A673 (cell line): ENCODE measurements around the gene WDR49. TPM values are rescaled to one million over a fixed set of nuclear protein-coding genes. Genes with fewer than 3 reads are reported as not detected.

Source experiments
- BruUV-seq: library from RNA; stranded (reverse); fragments of 400-500 nt; replicated peaks from 2 replicates; lab custom pipeline; 2021; lab: Mats Ljungman, UMichigan
- CTCF ChIA-PET: fragments of 300-600 bp; sonication (Branson Sonifier 250); formaldehyde crosslinking; loops from one replicate; lab custom pipeline; 2022; ENCODE audit warnings: antibody characterized with exemption; lab: Charles Lee
- POLR2A ChIA-PET: fragments of 300-600 bp; sonication (Branson Sonifier 250); formaldehyde crosslinking; loops from one replicate; lab custom pipeline; 2022; ENCODE audit warnings: antibody characterized with exemption; ENCODE audit not compliant: low non-redundant PET; lab: Charles Lee
- DNase-seq: peaks from one replicate; pipeline ENCODE4 v3.0.0-alpha.2; 2015; ENCODE audit warnings: low spot score
- H3K27ac ChIP-seq: fragments of 200-600 bp; sonication (generic); 2 replicates; pipeline ENCODE4 v1.5.1; 2016; ENCODE audit warnings: mixed run types, low read depth, mild to moderate bottlenecking, mixed read lengths, antibody characterized with exemption, low read length; ENCODE audit not compliant: poor library complexity, severe bottlenecking
- H3K27me3 ChIP-seq: fragments of 200-600 bp; sonication (generic); replicated peaks from 2 replicates; pipeline ENCODE4 v1.6.1; 2017; ENCODE audit warnings: mixed run types, low read depth, mild to moderate bottlenecking, mixed read lengths, antibody characterized with exemption, low read length; ENCODE audit not compliant: insufficient read depth, poor library complexity
- H3K36me3 ChIP-seq: fragments of 200-600 bp; sonication (generic); 2 replicates; pipeline ENCODE4 v1.6.1; 2016; ENCODE audit warnings: mixed run types, mild to moderate bottlenecking, mixed read lengths, antibody characterized with exemption, low read length; ENCODE audit not compliant: insufficient read depth, poor library complexity, severe bottlenecking
- H3K4me1 ChIP-seq: fragments of 200-600 bp; sonication (generic); 2 replicates; pipeline ENCODE4 v1.6.1; 2017; ENCODE audit warnings: mixed run types, mild to moderate bottlenecking, mixed read lengths, antibody characterized with exemption, low read length; ENCODE audit not compliant: insufficient read depth, poor library complexity, severe bottlenecking
- H3K4me3 ChIP-seq: fragments of 200-600 bp; sonication (generic); 2 replicates; pipeline ENCODE4 v1.5.1; 2016; ENCODE audit warnings: low read depth, mixed run types, mild to moderate bottlenecking, mixed read lengths, low read length; ENCODE audit not compliant: poor library complexity, severe bottlenecking
- H3K9me3 ChIP-seq: fragments of 200-600 bp; sonication (generic); 2 replicates; pipeline ENCODE4 v1.6.1; 2016; ENCODE audit warnings: mixed run types, low read depth, mild to moderate bottlenecking, mixed read lengths, antibody characterized with exemption, low read length; ENCODE audit not compliant: poor library complexity, severe bottlenecking
- CTCF ChIP-seq: fragments of 300-800, 200-600 bp; sonication (generic); conservative IDR thresholded peaks from 2 replicates; pipeline ENCODE4 v1.5.1; 2017; ENCODE audit warnings: low read depth, mild to moderate bottlenecking, antibody characterized with exemption, low read length, moderate library complexity, mixed read lengths
- EZH2 ChIP-seq: fragments of 200-600 bp; sonication (generic); IDR thresholded peaks from 2 replicates; pipeline ENCODE4 v1.6.1; 2017; ENCODE audit warnings: borderline replicate concordance, low read depth, mild to moderate bottlenecking, mixed read lengths, antibody characterized with exemption, low read length; ENCODE audit not compliant: poor library complexity, severe bottlenecking
- intact Hi-C: fragments of 100-400 bp; cut with micrococcal nuclease; formaldehyde crosslinking; loops from one replicate; pipeline ENCODE4 v1.10.0; 2022; ENCODE audit not compliant: unreplicated experiment
- total RNA-seq: library from RNA; stranded (reverse); gene quantifications from 2 replicates; pipeline ENCODE4 v1.2.3, GENCODE V29; 2021

WDR49 gene
- total RNA-seq, 1 experiment from 2014 or later, result not detected

- no TSS peak for BruUV-seq
- CTCF ChIA-PET, result no interaction called here
- Histone ChIP-seq H3K4me1 (no peaks in the 10 kb centered on the region), H3K27ac (no peak overlapping the region), H3K4me3 (no peak overlapping the region), H3K27me3 (no peaks in the 10 kb centered on the region), H3K36me3 (peaks cover 7% of the 10 kb centered on the region), H3K9me3 (peaks cover 9% of the 10 kb centered on the region)
- no peak for DNase-seq
- intact Hi-C loops, result no loop called here
- TF ChIP-seq EZH2 (no peak), CTCF (no peak)
- POLR2A ChIA-PET, result no interaction called here
These were observed 25.8 kb upstream of the WDR49 start for GRCh38 chr3:167679526-167679925.

GRCh38 chr3:167675848-167676247 is 22.1 kb upstream of the WDR49 start:
- ChIA-PET POLR2A (no interaction called here), CTCF (no interaction called here)
- Histone ChIP-seq H3K36me3 (peaks cover 4% of the 10 kb centered on the region), H3K4me1 (no peaks in the 10 kb centered on the region), H3K27me3 (no peaks in the 10 kb centered on the region), H3K4me3 (no peak overlapping the region), H3K27ac (no peak overlapping the region), H3K9me3 (peaks cover 9% of the 10 kb centered on the region)
- no TSS peak for BruUV-seq
- intact Hi-C loops, result no loop called here
- TF ChIP-seq EZH2 (no peak), CTCF (no peak)
- DNase-seq, result no peak

GRCh38 chr3:167673221-167673620 is 19.5 kb upstream of the WDR49 start:
- Histone ChIP-seq H3K4me3 (no peak overlapping the region), H3K27me3 (no peaks in the 10 kb centered on the region), H3K36me3 (peaks cover 4% of the 10 kb centered on the region), H3K9me3 (peaks cover 9% of the 10 kb centered on the region), H3K27ac (no peak overlapping the region), H3K4me1 (no peaks in the 10 kb centered on the region)
- intact Hi-C loops, result no loop called here
- no peak for DNase-seq
- ChIA-PET CTCF (no interaction called here), POLR2A (no interaction called here)
- TF ChIP-seq CTCF, result no peak
- no peak for TF ChIP-seq EZH2
- no TSS peak for BruUV-seq
